Naive thymus-derived CD8-positive, alpha-beta T cell (primary cell): Measurements from ENCODE around the gene FAM89A. TPM values are rescaled to one million over a fixed set of nuclear protein-coding genes. Genes with fewer than 3 reads are reported as not detected.

Experiments
- polyA plus RNA-seq, 3 donors: library from polyadenylated mRNA; unstranded; fragments of 300-500 nt; fragmentation: Illumina TruSeq; gene quantifications; one replicate each; pipeline ENCODE4 v1.2.3, GENCODE V29; 2021
- total RNA-seq, 8 experiments: library from RNA in 2 of 8; stranded (reverse) in 2 of 8; gene quantifications; one replicate each; pipeline ENCODE4 v1.2.3 and lab custom pipeline; 2021 to 2026

FAM89A gene
- total and polyA plus RNA-seq, 5 experiments from 2014 or later, result 7.4 to 11.1 (median 9.3) TPM

Other genes with a start within 250 kb of the FAM89A start
- 1 to 10 TPM; 8.1 to 8.9 TPM for gene C1orf198, start 171.7 kb downstream of the FAM89A start, total RNA-seq
- 1 to 10 TPM; 5.5 to 7.0 (median 5.9) TPM for gene C1orf198, start 171.7 kb downstream of the FAM89A start, polyA plus RNA-seq
- gene TTC13, start 61.4 kb downstream of the FAM89A start, total RNA-seq, result 10 to 100 TPM; 46.6 to 50.0 TPM
- 10 to 100 TPM in 1 of 3 donors, 1 to 10 TPM in 2; 6.9 to 10.4 (median 8.0) TPM for gene TTC13, start 61.4 kb downstream of the FAM89A start, polyA plus RNA-seq
- 10 to 100 TPM; 10.6 to 13.4 TPM for gene ARV1, start 61.2 kb downstream of the FAM89A start, total RNA-seq
- gene ARV1, start 61.2 kb downstream of the FAM89A start, polyA plus RNA-seq, result 10 to 100 TPM; 30.1 to 35.2 (median 30.9) TPM
- gene TRIM67, start 121.8 kb upstream of the FAM89A start, total RNA-seq, result not detected
- gene TRIM67, start 121.8 kb upstream of the FAM89A start, polyA plus RNA-seq, result not detected
- gene GNPAT, start 201.0 kb upstream of the FAM89A start, total RNA-seq, result 10 to 100 TPM; 34.5 to 38.6 TPM
- 10 to 100 TPM; 23.3 to 34.7 (median 27.3) TPM for gene GNPAT, start 201.0 kb upstream of the FAM89A start, polyA plus RNA-seq